C4-2B (cell line): ENCODE measurements around the gene CHKA.

Experiments
- CTCF ChIP-seq: fragments of 450-650 bp; conservative IDR thresholded peaks from 2 replicates; pipeline ENCODE4 v1.5.1; 2017; ENCODE audit warnings: mild to moderate bottlenecking
- ZFX ChIP-seq: fragments of 450-650 bp; IDR thresholded peaks from 2 replicates; pipeline ENCODE4 v1.6.1; 2017

- no peak for TF ChIP-seq CTCF
- TF ChIP-seq ZFX, result no peak
Observed at GRCh38 chr11:68044898-68045351, 76.3 kb downstream of the CHKA start.
